ENCODE data around the gene TPMT. TPM values are rescaled to one million over a fixed set of nuclear protein-coding genes. Genes with fewer than 3 reads are reported as not detected.

TPMT gene
- total and polyA plus RNA-seq, 2 of the 13 experiments (the other 11 are each of a cell fraction or from before 2014, with no cell fraction given): 11.1 to 22.8 TPM

DNA sequence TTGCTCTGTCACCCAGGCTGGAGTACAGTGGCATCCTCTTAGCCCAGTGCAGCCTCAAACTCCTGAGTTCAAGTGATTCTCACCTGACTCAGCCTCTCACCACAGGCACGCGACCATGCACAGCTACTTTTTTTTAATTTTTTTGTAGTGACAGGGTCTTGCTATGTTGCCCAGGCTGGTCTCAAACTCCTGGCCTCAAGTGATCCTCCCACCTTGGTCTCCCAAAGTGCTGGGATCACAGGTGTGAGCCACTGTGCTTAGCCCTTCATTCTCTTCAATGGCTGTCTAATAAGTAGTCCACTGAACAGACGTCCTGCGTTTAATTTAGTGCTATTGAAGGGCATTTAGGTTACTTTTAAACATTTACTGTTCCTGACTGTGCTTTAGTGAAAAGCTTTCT is 27.7 kb upstream of the TPMT start:
- H4K20me1 ChIP-seq (ENCODE audit: insufficient read depth, low read length): no peaks in the 10 kb centered on the region
- FAIRE-seq: no peak

More for the DNA sequence above, 27.7 kb upstream of the TPMT start:
- no peaks in the 10 kb centered on the region for H3K79me2 ChIP-seq (ENCODE audit: insufficient read depth, low read length)
- no peak overlapping the region for H3K4me3 ChIP-seq (replicated peaks in 1 of 3; ENCODE audit: insufficient read depth in 1 of 3, low read depth in 2 of 3, low read length in 3 of 3)
- no peaks in the 10 kb centered on the region for H3K9me3 ChIP-seq (ENCODE audit: low read length)
- H3K4me2 ChIP-seq (ENCODE audit: low read depth, low read length): no peak overlapping the region
- H3K4me1 ChIP-seq (ENCODE audit: insufficient read depth, low read length): no peaks in the 10 kb centered on the region
- ATAC-seq: no peak
- TF ChIP-seq HOXA3 (CRISPR knock-in tag; IDR thresholded peaks at IDR 0.05) (no peak), PRPF4 (IDR thresholded peaks at IDR 0.05; ENCODE audit: low read depth, low read length, poor library complexity, severe bottlenecking) (no peak), ZNF44 (CRISPR knock-in tag; IDR thresholded peaks at IDR 0.05) (no peak), SRY (CRISPR knock-in tag; IDR thresholded peaks at IDR 0.05) (no peak), MXD4 (CRISPR knock-in tag; IDR thresholded peaks at IDR 0.05) (no peak), ZNF501 (CRISPR knock-in tag; IDR thresholded peaks at IDR 0.05) (no peak)
- TF ChIP-seq, protein P1, sequence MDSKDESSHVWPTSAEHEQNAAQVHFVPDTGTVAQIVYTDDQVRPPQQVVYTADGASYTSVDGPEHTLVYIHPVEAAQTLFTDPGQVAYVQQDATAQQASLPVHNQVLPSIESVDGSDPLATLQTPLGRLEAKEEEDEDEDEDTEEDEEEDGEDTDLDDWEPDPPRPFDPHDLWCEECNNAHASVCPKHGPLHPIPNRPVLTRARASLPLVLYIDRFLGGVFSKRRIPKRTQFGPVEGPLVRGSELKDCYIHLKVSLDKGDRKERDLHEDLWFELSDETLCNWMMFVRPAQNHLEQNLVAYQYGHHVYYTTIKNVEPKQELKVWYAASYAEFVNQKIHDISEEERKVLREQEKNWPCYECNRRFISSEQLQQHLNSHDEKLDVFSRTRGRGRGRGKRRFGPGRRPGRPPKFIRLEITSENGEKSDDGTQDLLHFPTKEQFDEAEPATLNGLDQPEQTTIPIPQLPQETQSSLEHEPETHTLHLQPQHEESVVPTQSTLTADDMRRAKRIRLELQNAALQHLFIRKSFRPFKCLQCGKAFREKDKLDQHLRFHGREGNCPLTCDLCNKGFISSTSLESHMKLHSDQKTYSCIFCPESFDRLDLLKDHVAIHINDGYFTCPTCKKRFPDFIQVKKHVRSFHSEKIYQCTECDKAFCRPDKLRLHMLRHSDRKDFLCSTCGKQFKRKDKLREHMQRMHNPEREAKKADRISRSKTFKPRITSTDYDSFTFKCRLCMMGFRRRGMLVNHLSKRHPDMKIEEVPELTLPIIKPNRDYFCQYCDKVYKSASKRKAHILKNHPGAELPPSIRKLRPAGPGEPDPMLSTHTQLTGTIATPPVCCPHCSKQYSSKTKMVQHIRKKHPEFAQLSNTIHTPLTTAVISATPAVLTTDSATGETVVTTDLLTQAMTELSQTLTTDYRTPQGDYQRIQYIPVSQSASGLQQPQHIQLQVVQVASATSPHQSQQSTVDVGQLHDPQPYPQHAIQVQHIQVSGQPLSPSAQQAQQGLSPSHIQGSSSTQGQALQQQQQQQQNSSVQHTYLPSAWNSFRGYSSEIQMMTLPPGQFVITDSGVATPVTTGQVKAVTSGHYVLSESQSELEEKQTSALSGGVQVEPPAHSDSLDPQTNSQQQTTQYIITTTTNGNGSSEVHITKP (CRISPR knock-in tag; IDR thresholded peaks at IDR 0.05; ENCODE audit: low read depth): no peak
- 0 out of 5 replicates have a peak, but pooled peaks cover 0 to under 1% of the 10 kb centered on the region in 2 experiments for H3K36me3 ChIP-seq (replicated peaks in 1 of 2; ENCODE audit: control insufficient read depth in 1 of 2, insufficient read depth in 2 of 2, low read length in 2 of 2)
- intact Hi-C loops (cut with micrococcal nuclease; ENCODE audit: unreplicated experiment): no loop called here
- in situ Hi-C loops (cut with HindIII; ENCODE audit: extremely low pct_ligation_motif_present, low pct_unique_long_range_greater_than_20kb): no loop called here
- ChIA-PET CTCF (ENCODE audit: low intra/inter-chr PET ratio, low total read pairs) (no interaction called here), POLR2A (no interaction called here)
- BruUV-seq (replicated peaks): no TSS peak
- DNase-seq (ENCODE audit: low spot score): no peak
- 66% methylated on average over 4 of the region's 4 CpGs for WGBS (ENCODE audit: low lambda C conversion rate)
- no peak overlapping the region for H2AFZ ChIP-seq (ENCODE audit: low read length)
- no peak overlapping the region for H3K27ac ChIP-seq (ENCODE audit: extremely low read length, insufficient read depth, low read length)
- H3K27me3 ChIP-seq (ENCODE audit: control insufficient read depth in 1 of 2, insufficient read depth in 2 of 2, low read length in 2 of 2): no peaks in the 10 kb centered on the region
- no peak overlapping the region for H3K9ac ChIP-seq (ENCODE audit: insufficient read depth, low read depth, low read length)

Data from HepG2 (cell line).